GM19351 (cell line): ENCODE data around the gene PRR22.
"Not testable (repeated sequence)": the region's sequence is repeated elsewhere in the genome, so short reads cannot be mapped to it uniquely, and the experiment has no call there.

Experiments used
- ATAC-seq: cut with Tn5 transposase; IDR thresholded peaks from one replicate; pipeline ENCODE4 v1.9.1; 2021; ENCODE audit warnings: mild to moderate bottlenecking, moderate library complexity; ENCODE audit not compliant: unreplicated experiment

Gene PRR22

DNA sequence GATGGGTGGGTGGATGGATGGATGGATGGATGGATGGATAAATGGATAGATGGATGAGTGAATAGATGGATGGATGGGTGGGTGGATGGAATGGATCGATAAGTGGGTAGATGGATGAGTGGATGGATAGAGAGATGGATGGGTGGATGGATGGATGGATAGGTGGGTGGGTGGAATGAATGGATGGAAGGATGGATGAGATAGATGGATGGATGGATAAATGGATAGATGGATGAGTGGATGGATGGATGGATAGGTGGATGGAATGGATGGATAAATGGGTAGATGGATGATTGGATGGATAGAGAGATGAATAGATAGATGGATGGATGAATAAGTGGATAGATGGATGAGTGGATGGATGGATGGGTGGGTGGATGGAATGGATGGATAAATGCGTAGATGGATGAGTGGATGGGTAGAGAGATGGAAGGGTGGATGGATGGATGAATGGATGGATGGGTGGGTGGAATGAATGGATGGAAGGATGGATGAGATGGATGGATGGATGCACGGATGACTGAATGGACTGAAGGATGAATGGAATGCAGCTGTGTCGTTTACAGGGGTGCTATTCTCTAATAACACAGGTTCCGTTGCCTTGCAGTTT is 21.8 kb downstream of the PRR22 start:
- ATAC-seq: no peak

DNA sequence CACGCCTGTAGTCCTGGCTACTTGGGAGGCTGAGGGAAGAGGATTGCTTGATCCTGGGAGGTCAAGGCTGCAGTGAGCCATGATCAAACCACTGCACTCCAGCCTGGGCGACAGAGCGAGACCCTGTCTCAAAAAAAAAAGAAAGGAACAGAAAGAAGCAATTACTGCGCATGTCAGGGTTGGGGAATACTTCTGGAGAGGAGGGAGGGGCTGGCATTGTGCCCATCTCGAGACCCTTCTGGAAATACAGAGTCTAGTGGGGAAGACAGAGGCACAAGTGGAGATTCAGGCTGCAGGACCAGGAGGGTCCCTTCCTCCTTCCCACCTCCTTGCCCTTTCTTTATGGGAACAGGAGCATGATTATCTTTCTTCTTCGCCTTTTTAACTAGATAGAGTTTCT is 30.8 kb downstream of the PRR22 start:
- no peak for ATAC-seq

DNA sequence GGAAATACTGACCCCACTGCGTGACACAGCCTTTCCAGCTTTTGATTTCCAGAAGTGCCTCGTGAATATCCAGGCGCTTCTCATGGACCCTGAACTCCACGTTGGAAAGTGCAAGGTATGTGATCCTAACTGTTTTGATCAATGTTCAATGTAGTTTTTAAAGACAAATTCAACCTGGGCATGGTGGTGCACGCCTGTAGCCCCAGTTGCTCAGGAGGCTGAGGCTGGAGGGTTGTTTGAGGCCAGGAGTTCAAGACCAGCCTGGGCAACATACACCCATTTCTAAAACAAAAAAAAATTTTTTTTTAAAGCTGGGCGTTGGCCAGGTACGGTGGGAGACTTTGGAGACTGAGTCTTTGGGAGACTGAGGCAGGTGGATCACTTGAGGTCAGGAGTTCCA is 32.8 kb downstream of the PRR22 start:
- no peak for ATAC-seq

DNA sequence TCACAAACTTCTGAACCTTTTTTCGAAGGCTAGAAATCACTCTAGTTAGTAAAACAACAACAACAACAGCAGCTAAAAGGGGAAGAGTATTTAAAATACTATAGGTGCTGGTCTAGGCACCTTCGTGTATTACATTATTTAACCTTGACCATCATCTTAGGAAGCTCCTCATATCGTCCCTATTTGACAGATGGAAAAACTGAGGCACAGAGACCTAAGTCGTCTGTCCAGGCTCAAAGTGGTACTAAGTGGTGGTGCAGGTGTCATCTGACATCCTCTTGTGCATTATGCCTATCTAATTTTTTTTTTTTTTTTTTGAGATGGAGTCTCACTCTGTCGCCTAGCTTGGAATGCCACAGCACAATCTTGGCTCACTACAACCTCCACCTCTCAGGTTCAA is 35.0 kb downstream of the PRR22 start:
- ATAC-seq: no peak

GRCh38 chr19:5748920-5749319 is 35.6 kb downstream of the PRR22 start:
- ATAC-seq: not testable (repeated sequence)

DNA sequence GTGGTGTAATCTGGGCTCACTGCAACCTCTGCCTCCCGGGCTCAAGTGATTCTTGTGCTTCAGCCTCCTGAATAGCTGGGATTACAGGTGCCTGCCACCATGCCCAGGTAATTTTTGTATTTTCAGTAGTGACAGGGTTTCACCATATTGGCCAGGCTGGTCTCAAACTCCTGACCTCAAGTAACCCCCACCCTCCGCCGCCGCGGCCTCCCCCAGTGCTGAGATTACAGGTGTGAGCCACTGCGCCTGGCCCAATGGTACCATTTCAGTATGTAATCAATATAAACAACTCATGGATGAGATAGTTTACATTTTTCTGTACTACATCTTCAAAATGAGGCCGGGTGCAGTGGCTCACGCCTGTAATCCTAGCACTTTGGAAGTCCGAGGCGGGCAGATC is 39.5 kb downstream of the PRR22 start:
- not testable (repeated sequence) for ATAC-seq

DNA sequence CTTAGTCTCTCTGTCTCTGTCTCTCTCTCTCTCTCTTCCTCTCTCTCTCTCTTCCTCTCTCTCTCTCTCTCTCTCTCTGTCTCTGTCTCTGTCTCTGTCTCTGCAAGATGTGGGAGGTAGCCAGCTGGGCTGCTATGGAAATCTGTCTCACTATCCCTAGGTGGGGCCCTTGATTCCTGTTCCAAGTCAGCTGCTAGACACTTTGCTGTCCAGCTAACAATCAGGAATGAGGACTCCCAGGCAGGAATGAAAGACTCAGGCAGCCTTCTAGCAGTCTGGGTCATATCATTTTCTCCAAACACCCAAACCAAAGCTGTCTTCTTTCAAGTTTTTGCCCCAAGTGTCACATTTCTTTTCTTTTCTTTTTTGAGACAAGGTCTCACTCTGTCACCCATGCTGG is 40.9 kb downstream of the PRR22 start:
- no peak for ATAC-seq

- no peak for ATAC-seq
Measured at GRCh38 chr19:5742051-5742450, 42.5 kb downstream of the PRR22 start.

- ATAC-seq: no peak
Measured at GRCh38 chr19:5738423-5738822, 46.1 kb downstream of the PRR22 start.

GRCh38 chr19:5733172-5733571 is 51.4 kb downstream of the PRR22 start:
- not testable (repeated sequence) for ATAC-seq
